Liver (tissue), 3 donors: ENCODE results near the gene PTGES.

Experiments
- EGR1 ChIP-seq, 2 donors: IDR thresholded peaks; 2 replicates each; pipeline ENCODE4 v1.6.1; 2016 to 2018; ENCODE audit warnings: antibody characterized with exemption in 2 of 2, low read depth in 2 of 2
- FOXA1 ChIP-seq: IDR thresholded peaks from 2 replicates; pipeline ENCODE4 v1.6.1; 2016; ENCODE audit warnings: antibody characterized with exemption
- FOXA2 ChIP-seq: IDR thresholded peaks from 2 replicates; pipeline ENCODE4 v1.6.1; 2016; ENCODE audit warnings: antibody characterized with exemption
- JUND ChIP-seq, 2 donors: IDR thresholded peaks; 2 replicates each; pipeline ENCODE4 v1.6.1; 2016; ENCODE audit warnings: antibody characterized with exemption in 2 of 2
- MAX ChIP-seq: IDR thresholded peaks from 2 replicates; pipeline ENCODE4 v1.6.1; 2016; ENCODE audit warnings: antibody characterized with exemption
- RAD21 ChIP-seq, 2 donors: IDR thresholded peaks; 2 replicates each; pipeline ENCODE4 v1.6.1; 2016; ENCODE audit warnings: antibody characterized with exemption in 2 of 2, mild to moderate bottlenecking in 2 of 2
- RXRA ChIP-seq, 2 donors: IDR thresholded peaks; 2 replicates each; pipeline ENCODE4 v1.6.1; 2017 to 2018; ENCODE audit warnings: antibody characterized with exemption in 2 of 2, mild to moderate bottlenecking in 1 of 2
- TF ChIP-seq, protein P1 (sequence below): fragments of 150-350 bp; IDR thresholded peaks from 2 replicates; pipeline ENCODE4 v1.5.1; 2017; ENCODE audit warnings: improper control_type of control experiment, low read depth, low read length; ENCODE audit not compliant: missing input control
- TF ChIP-seq, protein P2 (sequence below): IDR thresholded peaks from 2 replicates; pipeline ENCODE4 v1.6.1; 2016; ENCODE audit warnings: antibody characterized with exemption, mild to moderate bottlenecking
- donor health status: healthy.
- donor health status: healthy.

GRCh38 chr9:129798973-129799372 lies 46.1 kb upstream of the PTGES start:
- TF ChIP-seq, protein P1, sequence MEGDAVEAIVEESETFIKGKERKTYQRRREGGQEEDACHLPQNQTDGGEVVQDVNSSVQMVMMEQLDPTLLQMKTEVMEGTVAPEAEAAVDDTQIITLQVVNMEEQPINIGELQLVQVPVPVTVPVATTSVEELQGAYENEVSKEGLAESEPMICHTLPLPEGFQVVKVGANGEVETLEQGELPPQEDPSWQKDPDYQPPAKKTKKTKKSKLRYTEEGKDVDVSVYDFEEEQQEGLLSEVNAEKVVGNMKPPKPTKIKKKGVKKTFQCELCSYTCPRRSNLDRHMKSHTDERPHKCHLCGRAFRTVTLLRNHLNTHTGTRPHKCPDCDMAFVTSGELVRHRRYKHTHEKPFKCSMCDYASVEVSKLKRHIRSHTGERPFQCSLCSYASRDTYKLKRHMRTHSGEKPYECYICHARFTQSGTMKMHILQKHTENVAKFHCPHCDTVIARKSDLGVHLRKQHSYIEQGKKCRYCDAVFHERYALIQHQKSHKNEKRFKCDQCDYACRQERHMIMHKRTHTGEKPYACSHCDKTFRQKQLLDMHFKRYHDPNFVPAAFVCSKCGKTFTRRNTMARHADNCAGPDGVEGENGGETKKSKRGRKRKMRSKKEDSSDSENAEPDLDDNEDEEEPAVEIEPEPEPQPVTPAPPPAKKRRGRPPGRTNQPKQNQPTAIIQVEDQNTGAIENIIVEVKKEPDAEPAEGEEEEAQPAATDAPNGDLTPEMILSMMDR: no peak
- TF ChIP-seq RAD21 (IDR thresholded peaks at IDR 0.05) (no peak), JUND (IDR thresholded peaks at IDR 0.05) (no peak), FOXA1 (no peak), EGR1 (IDR thresholded peaks at IDR 0.05; ENCODE audit: low read depth in 2 of 2) (no peak), MAX (no peak), RXRA (IDR thresholded peaks at IDR 0.05) (no peak), FOXA2 (no peak)
- TF ChIP-seq, protein P2, sequence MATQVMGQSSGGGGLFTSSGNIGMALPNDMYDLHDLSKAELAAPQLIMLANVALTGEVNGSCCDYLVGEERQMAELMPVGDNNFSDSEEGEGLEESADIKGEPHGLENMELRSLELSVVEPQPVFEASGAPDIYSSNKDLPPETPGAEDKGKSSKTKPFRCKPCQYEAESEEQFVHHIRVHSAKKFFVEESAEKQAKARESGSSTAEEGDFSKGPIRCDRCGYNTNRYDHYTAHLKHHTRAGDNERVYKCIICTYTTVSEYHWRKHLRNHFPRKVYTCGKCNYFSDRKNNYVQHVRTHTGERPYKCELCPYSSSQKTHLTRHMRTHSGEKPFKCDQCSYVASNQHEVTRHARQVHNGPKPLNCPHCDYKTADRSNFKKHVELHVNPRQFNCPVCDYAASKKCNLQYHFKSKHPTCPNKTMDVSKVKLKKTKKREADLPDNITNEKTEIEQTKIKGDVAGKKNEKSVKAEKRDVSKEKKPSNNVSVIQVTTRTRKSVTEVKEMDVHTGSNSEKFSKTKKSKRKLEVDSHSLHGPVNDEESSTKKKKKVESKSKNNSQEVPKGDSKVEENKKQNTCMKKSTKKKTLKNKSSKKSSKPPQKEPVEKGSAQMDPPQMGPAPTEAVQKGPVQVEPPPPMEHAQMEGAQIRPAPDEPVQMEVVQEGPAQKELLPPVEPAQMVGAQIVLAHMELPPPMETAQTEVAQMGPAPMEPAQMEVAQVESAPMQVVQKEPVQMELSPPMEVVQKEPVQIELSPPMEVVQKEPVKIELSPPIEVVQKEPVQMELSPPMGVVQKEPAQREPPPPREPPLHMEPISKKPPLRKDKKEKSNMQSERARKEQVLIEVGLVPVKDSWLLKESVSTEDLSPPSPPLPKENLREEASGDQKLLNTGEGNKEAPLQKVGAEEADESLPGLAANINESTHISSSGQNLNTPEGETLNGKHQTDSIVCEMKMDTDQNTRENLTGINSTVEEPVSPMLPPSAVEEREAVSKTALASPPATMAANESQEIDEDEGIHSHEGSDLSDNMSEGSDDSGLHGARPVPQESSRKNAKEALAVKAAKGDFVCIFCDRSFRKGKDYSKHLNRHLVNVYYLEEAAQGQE: no peak
